D721Med (cell line): ENCODE results near the gene GLRX.

Experiments used
- DNase-seq: peaks from one replicate; pipeline ENCODE4 v3.0.0; 2011; ENCODE audit warnings: low spot score; ENCODE audit not compliant: insufficient read length
- FAIRE-seq: peaks from 2 replicates; lab custom pipeline; 2011; peaks lifted over from hg19 to GRCh38; lab: Jason Lieb, UNC
- CTCF ChIP-seq: IDR thresholded peaks from 2 replicates; pipeline ENCODE4 v1.5.1; 2012; ENCODE audit warnings: mild to moderate bottlenecking, control low read depth; ENCODE audit not compliant: insufficient read depth; ENCODE audit errors: missing control alignments

Gene GLRX

GRCh38 chr5:95773335-95774059 is 49.0 kb downstream of the GLRX start:
- no peak for FAIRE-seq
- no peak for TF ChIP-seq CTCF
- DNase-seq, result no peak

- no peak for DNase-seq
- no peak for TF ChIP-seq CTCF
Measured at GRCh38 chr5:95771892-95772291, 50.6 kb downstream of the GLRX start.

GRCh38 chr5:95770830-95771708 is 51.5 kb downstream of the GLRX start:
- no peak for FAIRE-seq
- DNase-seq, result no peak
- no peak for TF ChIP-seq CTCF

More at GRCh38 chr5:95771892-95772291, 50.6 kb downstream of the GLRX start:
- FAIRE-seq, result no peak

- no peak for FAIRE-seq
- no peak for TF ChIP-seq CTCF
Measured at GRCh38 chr5:95768731-95769130, 53.8 kb downstream of the GLRX start.

GRCh38 chr5:95763941-95764340 is 58.6 kb downstream of the GLRX start:
- no peak for FAIRE-seq
- DNase-seq, result no peak
- TF ChIP-seq CTCF, result no peak

More at GRCh38 chr5:95768731-95769130, 53.8 kb downstream of the GLRX start:
- DNase-seq, result no peak
